Mesothelial cell of epicardium (in vitro differentiated cells): ENCODE measurements around the gene PRKCA. TPM values are rescaled to one million over a fixed set of nuclear protein-coding genes. Genes with fewer than 3 reads are reported as not detected.
A peak's percentile ranks its signal among the peaks of the same experiment; 100 is the strongest.

Experiments
- DNase-seq, 2 experiments: peaks; one replicate each; pipeline ENCODE4 v3.0.0; 2021; ENCODE audit warnings: low spot score in 2 of 2; ENCODE audit not compliant: unreplicated experiment in 2 of 2
- H3K27ac Mint-ChIP-seq: 2 replicates; pipeline ENCODE4 v1.8.0; 2021; ENCODE audit warnings: mixed read lengths
- H3K27me3 Mint-ChIP-seq: 2 replicates; pipeline ENCODE4 v1.8.0; 2021; ENCODE audit warnings: low read depth, mixed read lengths
- H3K36me3 Mint-ChIP-seq: 2 replicates; pipeline ENCODE4 v1.8.0; 2021; ENCODE audit warnings: mixed read lengths
- H3K4me1 Mint-ChIP-seq: 2 replicates; pipeline ENCODE4 v1.8.0; 2021; ENCODE audit warnings: mixed read lengths
- H3K4me3 Mint-ChIP-seq: 2 replicates; pipeline ENCODE4 v1.8.0; 2021; ENCODE audit warnings: mild to moderate bottlenecking, moderate library complexity, mixed read lengths
- H3K9me3 Mint-ChIP-seq: 2 replicates; pipeline ENCODE4 v1.8.0; 2021; ENCODE audit warnings: mixed read lengths
- total RNA-seq: library from RNA; stranded (reverse); gene quantifications from 3 replicates; pipeline ENCODE4 v1.2.1, GENCODE V29; 2021
- TF ChIP-seq, protein P1 (sequence below): fragments of 200-600 bp; sonication (generic); IDR thresholded peaks from one replicate; pipeline ENCODE4 v1.5.0; 2021; ENCODE audit warnings: antibody characterized with exemption; ENCODE audit not compliant: unreplicated experiment

The PRKCA gene
- total RNA-seq, 1 donor from 2014 or later: 15.2 TPM

GRCh38 chr17:66423056-66423955 lies 120.9 kb downstream of the PRKCA start:
- peak overlapping the region; percentile 35 for H3K27ac Mint-ChIP-seq
- TF ChIP-seq, protein P1, sequence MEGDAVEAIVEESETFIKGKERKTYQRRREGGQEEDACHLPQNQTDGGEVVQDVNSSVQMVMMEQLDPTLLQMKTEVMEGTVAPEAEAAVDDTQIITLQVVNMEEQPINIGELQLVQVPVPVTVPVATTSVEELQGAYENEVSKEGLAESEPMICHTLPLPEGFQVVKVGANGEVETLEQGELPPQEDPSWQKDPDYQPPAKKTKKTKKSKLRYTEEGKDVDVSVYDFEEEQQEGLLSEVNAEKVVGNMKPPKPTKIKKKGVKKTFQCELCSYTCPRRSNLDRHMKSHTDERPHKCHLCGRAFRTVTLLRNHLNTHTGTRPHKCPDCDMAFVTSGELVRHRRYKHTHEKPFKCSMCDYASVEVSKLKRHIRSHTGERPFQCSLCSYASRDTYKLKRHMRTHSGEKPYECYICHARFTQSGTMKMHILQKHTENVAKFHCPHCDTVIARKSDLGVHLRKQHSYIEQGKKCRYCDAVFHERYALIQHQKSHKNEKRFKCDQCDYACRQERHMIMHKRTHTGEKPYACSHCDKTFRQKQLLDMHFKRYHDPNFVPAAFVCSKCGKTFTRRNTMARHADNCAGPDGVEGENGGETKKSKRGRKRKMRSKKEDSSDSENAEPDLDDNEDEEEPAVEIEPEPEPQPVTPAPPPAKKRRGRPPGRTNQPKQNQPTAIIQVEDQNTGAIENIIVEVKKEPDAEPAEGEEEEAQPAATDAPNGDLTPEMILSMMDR: no peak
- DNase-seq: no peak

DNA sequence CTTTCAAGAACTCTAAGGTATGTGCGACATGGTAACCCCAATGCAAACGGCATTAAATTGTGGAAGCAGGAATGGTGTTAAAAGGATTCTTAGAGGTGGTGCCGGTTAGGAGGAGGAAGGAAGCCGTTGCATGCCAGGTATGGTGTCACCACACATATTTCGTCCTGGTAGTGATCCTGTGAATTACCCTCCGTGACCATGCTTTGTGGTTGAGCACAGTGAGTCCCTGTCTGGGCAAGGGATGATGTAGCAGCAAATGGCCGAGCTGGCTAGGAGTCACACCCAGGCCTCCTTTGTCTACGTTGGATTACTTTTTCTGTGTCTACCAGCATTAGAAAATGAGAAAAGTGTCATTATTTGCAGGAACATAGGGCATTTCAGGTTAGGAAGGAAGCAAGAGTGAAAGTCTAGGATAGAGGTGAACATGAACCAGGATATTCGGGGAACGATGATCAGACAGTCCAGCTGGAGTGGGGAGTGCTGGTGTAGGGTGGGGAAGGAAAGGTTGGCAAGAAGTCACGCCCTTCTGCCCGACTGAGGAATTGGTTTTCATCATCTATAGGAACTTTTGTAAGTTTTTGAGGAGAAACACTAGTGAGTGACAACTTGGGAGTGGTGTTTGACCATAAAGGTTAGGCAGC lies 123.5 kb downstream of the PRKCA start:
- TF ChIP-seq, protein P1: no peak
- Mint-ChIP-seq H3K9me3 (peaks cover 4% of the 10 kb centered on the region), H3K4me1 (peaks cover 16% of the 10 kb centered on the region), H3K4me3 (no peak overlapping the region), H3K27me3 (no peaks in the 10 kb centered on the region), H3K36me3 (no peaks in the 10 kb centered on the region), H3K27ac (no peak overlapping the region)
- DNase-seq: no peak

More at GRCh38 chr17:66423056-66423955, 120.9 kb downstream of the PRKCA start:
- Mint-ChIP-seq H3K4me1 (peaks cover 21% of the 10 kb centered on the region), H3K9me3 (peaks cover 4% of the 10 kb centered on the region), H3K36me3 (no peaks in the 10 kb centered on the region), H3K4me3 (no peak overlapping the region), H3K27me3 (no peaks in the 10 kb centered on the region)

DNA sequence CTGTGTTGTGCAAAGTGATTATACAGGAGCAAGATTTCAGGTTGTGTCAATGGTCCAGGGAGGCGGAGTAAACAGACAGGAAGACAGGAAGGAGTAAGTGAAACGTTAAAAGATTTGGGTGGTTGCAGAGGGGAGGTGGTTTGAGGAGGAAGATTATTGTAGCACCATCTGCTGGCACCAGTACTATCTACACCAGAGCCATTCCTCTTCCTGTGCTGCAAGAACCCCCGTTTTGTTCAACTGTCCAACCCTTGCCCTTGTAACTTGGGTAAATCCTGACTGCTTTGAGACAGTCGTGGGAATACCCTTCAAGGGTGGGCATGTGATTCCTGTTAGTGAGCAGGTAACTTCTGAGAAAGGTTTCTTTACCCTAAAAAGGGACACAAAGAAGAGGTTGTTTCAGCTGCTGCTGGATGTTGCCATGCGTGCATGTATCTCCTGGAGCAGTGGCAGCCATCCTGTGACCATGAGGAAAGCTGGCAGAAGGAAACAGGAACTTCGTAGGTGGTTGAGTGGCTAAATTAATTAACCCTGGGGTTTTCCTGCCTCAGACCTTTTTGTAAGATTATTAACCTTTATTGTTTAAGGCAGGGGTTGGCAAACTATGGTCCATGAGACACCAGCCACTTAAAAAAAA lies 124.1 kb downstream of the PRKCA start:
- no peak for DNase-seq
- Mint-ChIP-seq H3K4me1 (peaks cover 15% of the 10 kb centered on the region), H3K9me3 (peaks cover 4% of the 10 kb centered on the region), H3K36me3 (no peaks in the 10 kb centered on the region), H3K4me3 (no peak overlapping the region), H3K27ac (no peak overlapping the region), H3K27me3 (no peaks in the 10 kb centered on the region)
- TF ChIP-seq, protein P1: no peak

DNA sequence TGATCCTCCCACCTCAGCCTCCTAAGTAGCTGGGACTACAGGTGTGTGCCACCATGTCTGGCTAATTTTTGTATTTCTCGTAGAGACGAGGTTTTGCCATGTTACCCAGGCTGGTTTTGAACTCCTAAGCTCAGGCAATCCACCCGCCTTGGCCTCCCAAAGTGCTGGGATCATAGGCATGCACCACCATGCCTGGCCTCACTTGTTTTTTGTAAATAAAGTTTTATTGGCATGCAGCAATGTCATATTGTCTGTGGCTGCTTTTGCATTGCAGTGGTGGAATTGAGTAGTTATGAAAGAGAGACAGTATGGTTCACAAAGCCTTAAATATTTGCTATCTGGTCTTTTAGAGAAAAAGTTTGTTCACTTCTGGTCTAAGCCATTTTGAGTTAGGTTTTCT lies 124.7 kb downstream of the PRKCA start:
- TF ChIP-seq, protein P1: no peak
- Mint-ChIP-seq H3K9me3 (peaks cover 4% of the 10 kb centered on the region), H3K4me1 (peaks cover 18% of the 10 kb centered on the region), H3K4me3 (no peak overlapping the region), H3K27me3 (no peaks in the 10 kb centered on the region), H3K27ac (no peak overlapping the region), H3K36me3 (no peaks in the 10 kb centered on the region)
- no peak for DNase-seq

DNA sequence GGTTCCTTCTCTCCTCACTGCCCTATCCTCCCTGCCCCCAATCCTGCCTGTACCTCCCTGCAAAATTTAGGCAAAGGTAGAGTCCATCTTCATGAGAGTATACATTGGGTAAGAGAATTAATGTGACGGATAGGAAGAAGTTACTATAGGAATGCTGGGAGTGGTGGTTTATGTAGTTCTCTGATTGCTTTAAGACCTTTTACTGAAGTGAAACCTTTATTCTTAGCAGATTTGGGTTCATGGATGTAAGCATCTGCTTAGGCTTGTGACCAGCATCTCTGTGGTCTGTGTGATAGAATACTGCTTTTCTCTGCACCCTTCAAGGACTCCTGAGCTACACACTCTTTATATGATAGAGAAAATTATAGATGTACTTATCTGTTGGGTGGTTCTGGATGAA lies 127.3 kb downstream of the PRKCA start:
- peaks cover 14% of the 10 kb centered on the region for H3K4me1 Mint-ChIP-seq
- H3K27ac Mint-ChIP-seq: no peak overlapping the region

More for the DNA sequence above, 127.3 kb downstream of the PRKCA start:
- DNase-seq: no peak
- TF ChIP-seq, protein P1: no peak
- H3K27me3 Mint-ChIP-seq: no peaks in the 10 kb centered on the region
- H3K36me3 Mint-ChIP-seq: no peaks in the 10 kb centered on the region
- no peak overlapping the region for H3K4me3 Mint-ChIP-seq
- H3K9me3 Mint-ChIP-seq: peaks cover 4% of the 10 kb centered on the region
